IPS-NIHi7 (cell line): ENCODE results near the gene SLC35F1.

ENCODE experiments used
- DNase-seq: peaks from one replicate; pipeline ENCODE4 v3.0.0; 2012; ENCODE audit warnings: mixed read lengths; ENCODE audit errors: extremely low spot score

Gene SLC35F1

DNA sequence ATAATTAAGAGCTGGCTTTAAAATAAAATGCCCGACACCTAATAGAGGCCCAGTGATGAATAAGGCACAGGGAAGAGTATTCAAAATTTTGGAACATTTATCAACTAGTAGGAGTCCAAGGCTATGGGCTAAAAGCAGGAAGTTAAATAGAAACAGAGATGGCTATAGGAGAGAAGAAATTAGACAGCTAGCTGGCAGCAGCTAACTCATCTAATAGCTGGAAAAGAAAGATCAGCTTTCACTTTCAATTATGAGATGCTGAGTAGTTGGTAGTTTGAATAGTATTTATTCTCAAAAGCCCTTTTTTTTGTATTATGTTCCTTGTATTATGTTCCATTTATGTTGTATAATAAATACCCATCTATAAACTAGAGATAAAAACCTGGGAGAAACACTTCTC lies 215.7 kb downstream of the SLC35F1 start:
- DNase-seq = no peak

DNA sequence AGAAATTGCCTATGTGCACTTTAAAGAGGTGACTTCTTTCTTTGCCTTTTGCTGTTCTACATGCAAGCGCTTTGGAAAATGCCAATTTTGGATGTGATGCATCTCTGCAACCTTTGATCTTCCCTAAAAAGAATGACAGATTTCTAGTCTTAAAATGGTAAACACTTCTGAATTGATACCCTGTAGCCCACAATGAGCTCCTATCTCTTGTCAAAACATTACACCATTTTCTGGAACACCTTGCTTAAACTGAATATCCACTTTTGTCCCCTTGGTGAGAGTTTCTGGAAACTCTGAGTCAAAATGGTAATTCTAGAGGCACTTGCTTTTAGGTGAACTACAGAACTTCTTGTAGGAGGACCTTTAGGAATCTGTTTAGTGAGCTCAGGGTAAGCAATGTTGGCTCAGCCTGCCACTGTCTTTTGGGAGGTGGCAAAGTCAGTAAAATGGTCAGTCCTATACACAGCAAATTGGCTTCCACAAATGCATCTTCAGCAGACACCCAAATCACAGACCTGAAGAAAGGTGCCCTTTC lies 216.5 kb downstream of the SLC35F1 start:
- no peak for DNase-seq

DNA sequence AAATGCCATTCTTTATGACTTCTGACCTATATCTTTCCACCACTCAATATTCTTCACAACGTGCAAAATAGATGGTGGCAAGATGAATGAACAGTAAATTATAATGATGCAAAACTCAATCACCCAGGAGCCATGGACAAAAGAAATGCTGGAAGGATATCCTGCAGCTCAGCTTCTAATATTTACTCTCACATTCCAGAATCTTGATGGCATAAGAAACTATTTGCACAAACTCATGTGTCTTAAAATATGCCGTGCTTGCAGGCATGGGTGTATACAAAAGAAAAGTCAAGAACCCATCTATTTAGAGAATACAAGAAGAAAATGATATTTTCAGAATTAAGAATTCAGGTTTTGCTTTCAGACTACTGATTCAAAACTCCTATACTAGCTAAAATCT lies 217.8 kb downstream of the SLC35F1 start:
- no peak for DNase-seq

DNA sequence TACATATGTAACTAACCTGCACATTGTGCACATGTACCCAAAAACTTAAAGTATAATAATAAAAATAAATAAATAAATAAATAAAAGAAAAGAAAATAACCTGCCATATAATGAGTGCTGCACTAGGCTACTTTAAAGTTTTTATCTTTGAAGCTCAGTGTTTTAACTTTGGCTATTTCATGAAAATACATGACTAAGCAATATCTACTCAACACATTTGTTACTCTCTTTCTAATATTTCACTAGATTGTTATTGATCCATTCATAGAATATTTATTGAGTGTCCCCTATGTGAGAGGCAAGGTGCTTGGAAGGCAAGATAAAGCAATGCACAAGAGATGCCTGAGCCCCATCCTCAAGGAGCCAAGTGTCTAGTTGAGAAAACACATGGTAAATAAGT lies 221.7 kb downstream of the SLC35F1 start:
- DNase-seq = no peak

DNA sequence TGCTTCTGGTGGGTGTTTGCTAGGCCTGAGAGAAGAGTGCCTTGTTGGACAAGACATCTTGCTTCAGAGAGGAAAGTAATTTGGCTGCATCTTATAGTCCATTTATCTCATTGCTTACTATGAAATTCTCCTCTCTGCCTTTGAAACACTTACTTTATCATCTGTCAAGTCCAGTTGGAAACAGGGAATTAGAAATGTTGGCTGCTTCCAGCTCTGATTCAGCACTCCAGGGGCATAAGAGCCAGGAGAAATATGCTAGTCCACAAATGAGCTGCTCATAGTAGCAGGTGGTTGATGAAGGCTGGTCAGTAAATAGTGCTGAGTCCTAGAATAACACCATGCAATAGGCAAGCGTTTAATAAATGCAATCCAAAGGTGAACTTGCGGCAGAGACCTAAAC lies 227.1 kb downstream of the SLC35F1 start:
- no peak for DNase-seq

DNA sequence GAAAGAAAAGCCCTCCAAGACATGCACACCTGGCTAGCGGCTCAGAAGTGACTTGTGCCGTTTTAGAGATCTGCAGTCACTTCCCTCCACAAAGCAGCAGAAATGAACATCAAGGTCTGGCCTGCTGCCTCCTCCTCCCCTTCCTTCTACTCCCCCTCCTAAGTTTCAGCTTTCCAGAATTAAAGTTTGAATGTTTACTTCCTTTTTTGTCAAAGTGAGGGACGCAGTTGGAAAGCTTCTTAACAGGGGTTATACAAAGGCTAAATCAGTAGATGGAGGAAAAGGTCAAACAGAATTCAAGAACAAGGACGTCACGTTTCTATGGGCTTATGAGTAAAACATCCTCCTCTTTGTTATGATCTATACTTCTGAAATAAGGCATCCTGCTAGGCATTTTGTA lies 227.7 kb downstream of the SLC35F1 start:
- DNase-seq = no peak

DNA sequence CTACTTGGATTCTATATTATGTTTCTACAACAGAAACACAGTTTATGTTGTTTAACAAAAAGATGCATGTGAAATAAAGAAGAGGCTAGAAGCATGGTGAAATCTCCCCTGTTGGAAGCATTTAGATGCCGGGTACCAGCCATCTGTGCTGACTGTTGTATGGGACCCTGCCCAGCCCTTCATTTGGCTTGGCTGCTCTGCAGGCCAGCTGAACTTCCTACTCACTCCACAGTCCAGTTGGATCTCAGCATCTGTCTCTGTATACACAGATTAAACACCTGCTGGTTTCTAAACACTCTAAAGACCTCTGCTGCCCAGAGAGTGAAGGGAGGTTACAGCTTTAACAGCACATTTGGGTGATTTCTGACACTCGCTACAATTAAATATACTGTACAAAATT lies 228.3 kb downstream of the SLC35F1 start:
- no peak for DNase-seq

DNA sequence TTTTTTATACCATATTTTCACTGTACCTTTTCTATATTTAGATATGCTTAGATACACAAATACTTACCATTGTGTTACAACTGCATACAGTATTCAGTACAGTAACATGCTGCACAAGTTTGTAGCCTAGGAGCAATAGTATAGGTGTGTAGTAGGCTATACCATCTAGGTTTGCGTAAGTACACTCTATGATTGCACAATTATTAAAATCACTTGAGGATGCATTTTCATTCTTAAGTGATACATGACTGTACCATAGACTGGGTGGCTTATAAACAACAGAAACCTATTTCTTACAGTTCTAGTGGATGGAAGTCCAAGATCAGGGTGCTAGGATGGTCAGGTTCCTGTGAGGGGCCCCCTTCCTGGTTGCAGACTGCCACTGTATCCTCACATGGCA lies 234.1 kb downstream of the SLC35F1 start:
- no peak for DNase-seq

DNA sequence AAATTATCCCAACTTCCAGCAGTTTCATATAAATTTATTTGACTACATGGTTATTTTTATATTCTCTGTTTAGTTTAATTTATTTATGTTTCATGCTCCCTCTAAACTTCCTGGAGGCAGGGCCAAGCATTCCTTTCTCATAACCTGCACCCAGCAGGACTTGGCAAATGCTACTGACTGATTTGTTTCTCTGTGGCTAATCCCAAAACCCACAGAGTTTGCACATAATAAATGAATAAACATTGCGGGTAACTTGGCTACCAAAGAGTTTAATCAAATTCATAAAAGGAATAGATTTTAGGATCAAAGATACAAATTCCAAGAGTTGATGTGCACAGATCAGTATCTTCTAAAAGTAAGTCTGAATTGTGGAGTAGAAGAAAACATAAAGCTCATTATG lies 239.5 kb downstream of the SLC35F1 start:
- DNase-seq = no peak

DNA sequence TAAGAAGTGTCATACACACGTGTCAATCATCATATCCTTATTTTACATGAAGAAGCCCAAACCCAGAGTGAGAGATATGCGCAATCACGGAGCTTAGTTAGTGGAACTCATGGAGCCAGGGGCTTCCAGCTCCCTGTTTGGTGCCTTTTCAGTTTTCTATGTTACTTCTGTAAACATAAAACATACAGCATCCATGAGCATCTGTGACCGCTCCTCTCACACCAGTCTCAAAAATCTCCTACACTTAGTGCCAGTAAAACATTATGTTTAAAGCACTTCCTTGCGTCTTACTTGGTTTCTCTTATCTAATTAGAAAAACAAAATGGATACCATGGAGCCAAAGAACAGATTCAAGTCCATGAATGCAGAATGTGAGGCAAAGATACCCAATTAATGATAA lies 240.4 kb downstream of the SLC35F1 start:
- DNase-seq = no peak

DNA sequence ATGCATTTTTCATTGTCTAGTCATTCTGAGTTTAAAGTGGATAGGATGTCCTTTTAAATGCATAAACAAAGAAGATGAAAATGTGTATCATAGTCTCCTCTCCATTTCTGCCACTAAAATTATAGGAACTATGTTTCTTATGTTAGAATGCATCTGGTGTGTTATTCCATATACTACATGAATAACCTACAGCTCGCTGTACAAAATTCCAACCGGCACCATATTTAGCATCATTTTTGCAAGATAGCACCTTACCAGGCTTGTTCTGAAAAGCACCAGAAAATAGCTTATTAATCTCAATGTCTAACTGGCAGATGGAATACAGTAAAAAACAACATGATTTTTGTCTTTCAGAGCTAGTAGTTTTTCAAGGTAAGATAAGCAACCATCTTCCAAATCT lies 241.5 kb downstream of the SLC35F1 start:
- no peak for DNase-seq

DNA sequence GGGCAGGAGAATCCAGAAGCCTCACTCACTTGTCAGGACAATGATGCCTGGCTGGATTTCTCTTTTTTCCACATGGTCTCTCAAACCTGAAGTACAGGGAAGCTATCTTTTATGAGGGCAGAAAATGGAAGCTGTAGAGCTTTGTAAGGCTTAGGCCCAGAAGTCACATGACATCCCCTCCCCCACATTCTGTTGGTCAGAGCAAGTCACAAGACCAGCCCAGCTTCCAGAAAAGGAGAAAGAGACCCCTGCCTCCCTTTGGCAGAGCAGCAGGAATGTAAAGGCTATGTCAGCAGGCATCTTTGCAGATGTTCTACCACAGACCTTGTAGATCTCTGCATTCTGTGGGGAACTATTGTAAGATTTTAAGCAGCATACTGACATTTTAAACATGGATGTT lies 245.5 kb downstream of the SLC35F1 start:
- no peak for DNase-seq

DNA sequence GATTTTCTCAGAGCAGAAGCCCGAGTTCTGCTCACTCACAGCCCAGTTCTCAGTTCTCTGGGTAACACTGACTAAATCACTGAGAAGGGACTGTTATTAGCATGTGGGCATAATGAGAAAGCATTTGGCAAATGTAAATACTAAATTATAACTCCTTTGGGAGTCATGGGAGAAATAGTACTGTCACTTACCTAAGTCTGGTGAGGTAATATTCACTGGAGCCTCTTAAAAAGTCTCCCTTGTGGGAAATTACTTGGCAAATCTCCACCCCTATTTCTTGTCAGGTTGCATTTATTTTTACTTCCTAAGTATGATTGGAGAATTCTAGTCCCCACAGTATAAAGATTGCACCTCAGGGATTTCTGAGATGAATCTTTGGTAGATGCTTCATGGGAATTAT lies 254.3 kb downstream of the SLC35F1 start:
- DNase-seq = no peak

DNA sequence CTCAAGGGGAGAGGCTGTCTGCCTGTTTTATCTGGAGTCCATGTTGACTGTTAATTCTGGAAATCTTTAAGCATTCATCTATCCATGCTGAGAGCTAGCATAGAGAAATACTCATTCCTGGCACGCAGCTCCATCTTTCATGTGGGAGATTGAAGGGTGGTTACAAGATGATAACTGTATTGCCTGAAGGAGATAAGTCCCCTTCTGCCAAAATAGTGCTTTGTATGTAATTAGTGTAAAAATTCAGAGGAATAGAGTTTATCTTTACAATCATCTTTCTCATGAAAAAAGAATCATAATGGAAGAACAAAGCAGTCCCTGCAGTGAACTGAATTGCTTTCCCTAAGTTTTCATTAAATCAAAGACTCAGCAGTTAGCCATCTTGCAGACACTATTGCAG lies 256.5 kb downstream of the SLC35F1 start:
- no peak for DNase-seq

DNA sequence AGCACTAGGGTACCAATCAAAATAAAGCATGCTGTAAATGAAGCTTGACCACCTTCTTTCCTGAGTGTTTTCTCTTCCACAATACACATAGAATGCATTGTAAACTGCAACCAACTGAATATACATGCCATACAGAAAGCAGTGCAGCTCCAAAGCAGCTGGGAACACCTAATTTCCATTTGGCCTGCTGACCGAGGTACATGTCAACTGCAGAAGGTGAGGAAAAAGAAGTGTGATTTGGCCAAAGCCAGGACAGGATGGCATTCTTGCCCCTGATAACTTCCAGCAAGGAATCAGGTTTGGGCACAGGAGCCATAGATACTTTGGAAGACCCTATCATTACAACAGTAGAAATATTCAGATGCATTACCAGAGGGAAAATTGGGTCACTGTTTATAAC lies 258.4 kb downstream of the SLC35F1 start:
- no peak for DNase-seq

DNA sequence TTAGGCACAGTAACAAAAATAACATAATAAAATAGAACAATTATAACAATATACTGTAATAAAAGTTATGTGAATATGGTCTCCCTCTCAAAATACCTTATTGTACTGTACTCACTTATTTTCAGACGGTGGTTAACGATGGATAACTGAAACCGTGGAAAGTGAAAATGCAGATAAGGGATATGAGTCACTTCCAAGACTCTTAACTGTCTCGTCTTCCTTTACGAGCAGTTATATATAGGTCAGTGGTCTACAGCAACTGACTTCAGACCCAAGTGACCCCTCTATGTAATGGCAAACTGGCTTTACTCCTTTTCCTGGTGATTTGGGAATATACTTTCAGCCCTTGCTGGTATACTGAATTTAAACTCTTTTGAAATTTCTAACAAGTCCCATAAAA lies 261.4 kb downstream of the SLC35F1 start:
- DNase-seq = no peak

DNA sequence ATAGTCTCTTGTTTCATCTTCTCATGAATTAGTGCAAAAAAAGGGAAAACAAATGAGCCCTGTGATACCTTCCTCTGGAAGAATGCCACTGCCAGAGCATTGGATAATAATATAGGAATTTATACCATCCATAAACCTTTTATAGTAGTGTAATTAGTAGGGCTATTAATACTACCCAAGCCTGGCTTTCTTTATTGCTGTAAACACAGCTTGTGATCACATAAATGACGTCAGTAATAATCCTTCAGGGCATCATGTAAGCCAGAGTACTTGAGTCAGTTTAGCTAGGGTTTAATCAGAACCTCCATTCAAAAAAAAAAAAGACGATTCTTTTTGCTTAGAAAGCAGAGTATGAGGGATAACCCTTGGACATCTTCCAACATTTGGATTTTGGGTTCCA lies 264.8 kb downstream of the SLC35F1 start:
- DNase-seq = no peak

DNA sequence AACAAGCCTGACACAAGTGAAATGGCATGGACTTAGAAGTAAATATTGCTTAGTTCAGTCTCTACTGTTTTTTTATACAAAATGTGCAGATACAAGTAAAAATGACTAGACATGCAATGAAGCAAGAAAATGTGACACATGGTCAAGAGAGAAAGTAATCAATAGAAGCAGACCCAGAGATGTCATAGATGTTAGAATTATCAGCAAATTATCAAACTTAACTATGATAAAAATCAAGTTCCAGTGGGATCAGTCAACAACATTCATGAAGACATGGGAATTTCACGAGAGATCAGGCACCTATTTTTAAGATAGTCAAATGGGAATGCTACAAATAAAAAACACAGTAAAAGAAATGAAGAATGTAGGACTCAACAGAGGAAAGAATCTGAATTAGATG lies 267.0 kb downstream of the SLC35F1 start:
- DNase-seq = no peak

DNA sequence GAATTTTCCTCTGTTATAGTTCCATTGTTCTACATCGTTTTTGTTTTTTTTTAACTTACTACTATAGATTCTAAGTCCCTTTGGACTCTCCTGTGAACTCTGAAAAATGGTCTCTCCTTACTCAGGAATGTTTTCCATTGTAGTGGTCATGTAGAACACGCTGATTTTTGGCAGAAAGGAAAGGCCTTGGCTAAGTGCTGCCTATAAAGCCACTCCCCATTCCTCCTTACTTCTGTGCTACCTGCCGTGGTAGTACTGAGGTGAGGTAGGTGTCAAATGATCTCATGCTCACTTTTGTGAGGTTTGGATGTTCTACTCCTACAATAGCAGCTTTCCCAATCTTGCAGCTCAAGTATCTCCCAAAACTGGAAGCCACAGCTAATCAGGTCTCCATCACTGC lies 270.7 kb downstream of the SLC35F1 start:
- DNase-seq = no peak

DNA sequence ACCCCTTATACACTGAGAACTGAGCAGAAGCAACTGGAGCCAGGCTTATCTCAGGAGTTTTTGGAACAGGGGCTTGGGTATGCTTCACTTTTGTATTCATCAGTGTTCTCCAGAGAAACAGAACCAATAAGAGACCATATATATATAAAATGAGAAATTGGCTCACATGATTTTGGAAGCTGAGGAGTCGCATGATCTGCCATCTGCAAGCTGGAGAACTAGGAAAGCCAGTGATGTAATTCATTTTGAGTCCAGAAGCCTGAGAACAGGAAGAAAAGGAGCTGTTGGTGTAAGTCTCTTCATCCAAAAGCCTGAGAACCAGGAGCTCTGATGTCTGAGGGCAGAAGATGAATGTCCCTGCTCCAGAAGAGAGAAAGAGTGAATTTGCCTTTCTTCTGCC lies 272.0 kb downstream of the SLC35F1 start:
- no peak for DNase-seq

DNA sequence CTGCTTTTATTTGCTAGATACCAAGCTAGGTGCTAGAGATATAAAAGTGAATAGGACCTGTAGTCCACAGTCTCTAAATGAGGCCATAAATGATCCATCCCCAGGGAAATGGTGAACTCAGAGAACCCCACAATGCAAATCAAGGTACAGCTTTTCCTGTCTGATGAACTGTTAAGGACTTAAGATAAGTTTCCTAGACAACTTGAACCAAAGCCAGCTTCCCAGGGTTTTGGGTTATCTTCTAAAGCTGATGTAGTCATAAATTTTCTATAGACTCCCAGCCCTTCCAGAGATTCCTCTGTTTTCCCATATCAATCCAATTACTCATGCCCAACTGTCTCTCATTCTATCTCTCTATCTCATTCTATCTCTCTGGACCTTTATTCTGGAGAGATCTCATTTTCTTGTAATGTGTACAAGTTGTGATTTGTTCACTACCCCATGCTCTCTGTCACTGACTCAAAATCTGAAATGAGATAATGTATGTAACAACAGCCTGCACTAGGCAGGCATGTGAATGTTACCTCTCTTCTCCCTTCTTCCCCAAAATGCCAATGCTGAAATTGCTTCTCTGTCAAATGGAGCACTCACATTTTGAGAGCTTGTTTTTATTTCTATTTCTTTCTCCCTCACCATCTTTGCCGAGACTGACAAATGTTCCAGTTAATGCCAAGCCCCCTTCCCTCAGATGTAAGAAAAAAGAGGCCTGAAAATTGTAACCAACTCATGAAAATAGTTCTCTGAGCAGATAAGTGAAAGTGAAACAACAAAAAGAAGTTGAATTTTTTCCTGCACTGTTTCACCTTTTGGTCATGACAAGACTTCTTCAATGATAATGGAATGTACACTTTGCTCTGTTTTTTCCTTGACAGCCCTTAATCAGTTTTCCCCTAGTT lies 279.9 kb downstream of the SLC35F1 start:
- no peak for DNase-seq

DNA sequence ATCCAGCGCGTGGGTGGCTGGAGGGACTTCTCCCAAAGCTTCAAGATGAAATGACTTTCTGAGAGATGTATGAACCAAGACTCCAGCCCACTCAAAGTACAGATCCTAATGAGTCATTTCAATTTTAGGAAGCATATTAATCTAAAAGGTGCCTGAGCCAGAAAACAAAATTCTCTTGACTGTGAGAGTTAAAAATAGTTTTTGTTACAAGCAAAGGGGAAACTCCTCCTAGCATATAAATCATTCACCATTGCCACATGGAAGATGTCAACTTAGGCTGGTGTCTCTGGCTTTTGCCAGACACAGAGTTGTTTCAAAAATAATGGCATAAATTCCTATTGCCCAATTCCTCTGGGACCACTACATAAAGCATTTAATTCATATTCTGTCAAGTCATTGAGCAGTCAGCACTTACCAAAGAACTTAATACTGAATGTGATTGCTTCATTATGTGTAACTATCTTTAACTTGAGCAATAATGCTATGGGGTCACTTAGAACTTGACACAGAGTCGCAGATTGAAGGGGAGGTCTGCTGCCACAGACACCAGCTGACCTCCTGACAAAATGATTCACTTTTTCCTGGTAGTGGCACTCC lies 280.6 kb downstream of the SLC35F1 start:
- no peak for DNase-seq

DNA sequence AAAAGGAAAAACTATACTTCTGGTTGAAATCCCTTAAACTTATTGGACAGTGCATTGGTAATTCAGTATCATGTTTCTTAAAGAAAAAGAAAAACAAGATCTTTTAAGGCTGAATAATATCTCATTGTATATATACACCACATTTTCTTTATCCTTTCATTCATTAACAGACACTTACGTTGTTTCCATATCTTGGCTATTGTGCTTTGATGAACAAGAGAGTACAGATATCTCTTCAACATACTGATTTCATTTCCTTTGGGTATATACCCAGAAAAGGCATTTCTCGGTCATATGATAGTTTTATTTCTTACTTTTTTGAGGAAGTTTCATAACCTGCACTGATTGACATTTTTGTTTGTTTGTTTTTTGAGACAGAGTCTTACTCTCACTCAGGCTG lies 281.5 kb downstream of the SLC35F1 start:
- no peak for DNase-seq
